G401 (cell line): ENCODE data around the gene NUDT14. TPM values are rescaled to one million over a fixed set of nuclear protein-coding genes. Genes with fewer than 3 reads are reported as not detected.

Experiments
- DNase-seq: peaks from one replicate; pipeline ENCODE4 v3.0.0-alpha.2; 2015; ENCODE audit warnings: low spot score
- in situ Hi-C: cut with HindIII; loops from 2 replicates; pipeline ENCODE4 v1.10.0; 2016; ENCODE audit warnings: low sequenced_read_pairs, mixed read lengths
- total RNA-seq: library from RNA; depleted of rRNA; stranded (reverse); fragments of >200 nt; shearing (Covaris generic); gene quantifications from 2 replicates; pipeline ENCODE4 v1.2.3, GENCODE V29; 2014; rRNA removed

The NUDT14 gene
- total RNA-seq, 1 experiment from 2014 or later, result 39.0 TPM

DNA sequence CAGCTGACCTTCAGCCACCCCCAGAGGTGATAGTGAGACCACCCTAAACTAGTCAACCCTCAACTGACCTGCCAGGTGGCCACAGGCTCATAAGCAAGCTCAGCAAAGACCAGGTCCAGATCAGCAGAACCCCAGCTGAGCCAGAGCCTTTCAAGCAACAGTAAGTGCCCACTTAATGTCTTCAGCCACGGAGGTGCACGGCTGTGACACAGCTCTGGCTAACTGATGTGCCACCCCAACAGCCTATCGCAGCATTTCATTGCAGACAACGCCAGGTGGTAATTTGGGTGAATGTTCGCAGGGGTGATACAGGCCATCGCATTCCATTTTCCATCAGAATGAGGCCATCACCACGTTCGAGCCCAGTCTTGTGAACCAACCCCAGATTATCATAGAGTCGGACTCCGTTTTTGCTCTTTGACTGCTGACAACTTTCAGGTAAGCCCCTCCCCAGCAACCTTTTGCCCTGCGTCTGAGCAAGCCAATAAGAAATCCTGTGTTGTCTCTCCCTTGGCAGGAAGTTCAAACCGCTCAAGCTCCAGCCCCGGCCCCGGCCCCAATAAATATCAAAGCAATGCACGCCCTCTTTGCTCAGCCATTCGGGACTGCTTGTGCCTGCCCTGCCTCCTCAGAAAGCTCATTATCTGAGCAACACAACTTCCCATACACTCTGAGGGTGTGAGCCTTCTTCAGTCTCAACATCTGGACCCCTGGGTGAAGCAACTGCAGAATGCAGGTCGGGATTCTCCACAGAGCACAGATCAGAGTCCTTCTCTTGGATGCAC is 56.9 kb downstream of the NUDT14 start:
- in situ Hi-C loops, result no loop called here
- DNase-seq, result no peak

DNA sequence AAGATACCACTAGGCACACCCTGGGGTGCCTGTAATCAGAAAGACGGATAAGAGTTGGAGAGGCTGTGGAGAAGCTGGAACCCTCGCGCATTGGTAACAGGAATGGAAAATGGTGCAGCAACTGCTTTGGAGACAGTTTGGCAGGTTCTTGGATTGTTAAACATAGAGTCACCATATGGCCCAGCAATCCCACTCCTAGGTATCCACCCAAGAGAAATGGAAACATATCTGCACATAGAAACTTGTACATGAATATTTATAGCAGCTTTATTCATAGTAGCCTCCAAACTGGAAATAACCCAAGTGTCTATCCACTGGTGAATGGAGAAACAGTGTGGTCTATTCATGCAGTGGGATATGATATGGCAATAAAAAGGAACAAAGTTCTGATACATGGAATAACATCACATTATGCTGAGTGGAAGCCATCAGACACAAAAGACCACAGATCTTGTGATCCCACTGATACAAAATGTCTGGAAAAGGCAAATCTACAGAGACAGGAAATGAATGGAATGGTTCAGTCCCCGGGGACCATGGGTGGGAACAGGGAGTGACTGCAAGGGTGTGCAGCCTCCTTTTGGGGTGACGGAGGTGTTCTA is 57.9 kb downstream of the NUDT14 start:
- in situ Hi-C loops, result no loop called here
- DNase-seq, result no peak

Other genes starting within 250 kb of the NUDT14 start
- 17.0 and 31.1 TPM in 2 replicates for gene AHNAK2, start 202.9 kb downstream of the NUDT14 start, total RNA-seq
- gene CLBA1, start 195.5 kb downstream of the NUDT14 start, total RNA-seq, result 10.5 and 18.0 TPM in 2 replicates
- gene CDCA4, start 160.2 kb downstream of the NUDT14 start, total RNA-seq, result 69.8 and 83.1 TPM in 2 replicates
- 0.43 TPM in 1 of 2 replicates, not detected in the other for gene GPR132, start 115.9 kb downstream of the NUDT14 start, total RNA-seq
- gene JAG2, start 12.5 kb downstream of the NUDT14 start, total RNA-seq, result 8.6 and 17.2 TPM in 2 replicates
- gene BTBD6, start 67.2 kb upstream of the NUDT14 start, total RNA-seq, result 40.4 and 42.6 TPM in 2 replicates
- 30.3 and 46.8 TPM in 2 replicates for gene BRF1, start 119.7 kb upstream of the NUDT14 start, total RNA-seq
- 36.9 and 50.7 TPM in 2 replicates for gene PACS2, start 133.4 kb upstream of the NUDT14 start, total RNA-seq
- 0.41 and 2.0 TPM in 2 replicates for gene TEX22, start 217.2 kb upstream of the NUDT14 start, total RNA-seq
- 44.9 and 55.1 TPM in 2 replicates for gene MTA1, start 238.5 kb upstream of the NUDT14 start, total RNA-seq